Left lung (tissue), 10 donors: ENCODE data around the gene FAM120A. TPM values are rescaled to one million over a fixed set of nuclear protein-coding genes. Genes with fewer than 3 reads are reported as not detected.

Experiments
- ATAC-seq: fragments of 200-7000 bp; cut with Tn5 transposase; one replicate; pipeline ENCODE4 v1.9.1; 2020; ENCODE audit warnings: moderate library complexity
- DNase-seq, 4 donors: peaks; one replicate each; pipeline ENCODE4 v3.0.0-alpha.2; 2013 to 2020
- H3K27ac ChIP-seq, 2 donors: fragments of 200-600 bp; sonication (generic) in 1 of 2; one replicate each; pipeline versions ENCODE4 v1.5.0 to v1.8.0; 2020 to 2021
- H3K27me3 ChIP-seq, 2 donors: fragments of 200-600 bp; sonication (generic) in 1 of 2; one replicate each; pipeline versions ENCODE4 v1.5.0 to v1.8.0; 2020 to 2021
- H3K36me3 ChIP-seq, 2 donors: fragments of 200-600 bp; sonication (generic) in 1 of 2; one replicate each; pipeline versions ENCODE4 v1.5.0 to v1.8.0; 2020 to 2021
- H3K4me1 ChIP-seq, 2 donors: fragments of 200-600 bp; one replicate each; pipeline ENCODE4 v1.8.0; 2021
- H3K4me3 ChIP-seq, 2 donors: fragments of 200-600 bp; sonication (generic) in 1 of 2; one replicate each; pipeline versions ENCODE4 v1.5.0 to v1.8.0; 2020 to 2021; ENCODE audit warnings: mild to moderate bottlenecking in 1 of 2
- H3K9me3 ChIP-seq, 2 donors: fragments of 200-600 bp; sonication (generic) in 1 of 2; one replicate each; pipeline versions ENCODE4 v1.5.0 to v1.8.0; 2020 to 2021
- intact Hi-C, 2 donors: fragments of 100-400 bp; cut with DNase I; formaldehyde crosslinking; loops; one replicate each; pipeline versions ENCODE4 v1.11.2 to v1.14.2; 2022
- polyA plus RNA-seq, 6 donors: library from polyadenylated mRNA; unstranded; fragments of 120-200 nt; gene quantifications; one replicate each; pipeline ENCODE4 v1.2.1, GENCODE V29; 2013; ENCODE audit not compliant: insufficient read length in 6 of 6
- total RNA-seq, 2 donors: library from RNA; stranded (reverse); fragmentation: NEBNext Ultra II Directional; extraction: Animal tissue kit (Norgen Biotek cat#: 25700); gene quantifications; one replicate each; pipeline ENCODE4 v1.2.1, GENCODE V29; 2021
- TF ChIP-seq, protein P1 (sequence below), 2 donors: fragments of 200-600 bp; sonication (generic) in 1 of 2; IDR thresholded peaks; one replicate each; pipeline versions ENCODE4 v1.5.0 to v1.8.0; 2021; ENCODE audit warnings: antibody characterized with exemption in 2 of 2
- donor health status: DM: no; HTN: yes; CAD: no.
- donor health status: DM: no; HTN: no; CAD: no.

The FAM120A gene
- total and polyA plus RNA-seq, 8 donors: 61.0 to 160 (median 74.0) TPM

DNA sequence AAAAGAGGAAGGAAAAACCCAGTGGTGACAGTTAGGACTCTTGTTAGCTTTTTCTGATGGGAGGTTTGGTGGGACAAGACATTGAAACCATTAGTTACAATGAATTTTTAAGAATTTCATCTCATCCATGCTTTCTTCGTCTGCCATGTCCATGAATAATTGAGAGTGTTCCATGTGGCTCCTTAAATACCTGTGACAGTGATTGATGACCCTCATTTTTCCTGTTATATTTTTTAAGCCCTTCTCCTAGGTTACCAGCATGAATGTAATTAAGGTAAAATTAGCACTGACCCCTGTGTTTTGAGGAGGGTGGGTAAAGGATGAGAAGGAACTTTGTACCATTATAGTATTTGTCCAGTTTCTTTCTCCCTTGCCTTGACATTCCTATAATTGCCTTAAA is 101.4 kb downstream of the FAM120A start:
- intact Hi-C loops: no loop called here
- DNase-seq (no peak), ATAC-seq (no peak)
- Histone ChIP-seq H3K36me3 (peaks cover 0 to 84% of the 10 kb centered on the region in 2 donors), H3K27ac (no peak overlapping the region), H3K4me3 (no peak overlapping the region), H3K9me3 (no peaks in the 10 kb centered on the region), H3K27me3 (no peaks in the 10 kb centered on the region), H3K4me1 (no peaks in the 10 kb centered on the region)
- TF ChIP-seq, protein P1, sequence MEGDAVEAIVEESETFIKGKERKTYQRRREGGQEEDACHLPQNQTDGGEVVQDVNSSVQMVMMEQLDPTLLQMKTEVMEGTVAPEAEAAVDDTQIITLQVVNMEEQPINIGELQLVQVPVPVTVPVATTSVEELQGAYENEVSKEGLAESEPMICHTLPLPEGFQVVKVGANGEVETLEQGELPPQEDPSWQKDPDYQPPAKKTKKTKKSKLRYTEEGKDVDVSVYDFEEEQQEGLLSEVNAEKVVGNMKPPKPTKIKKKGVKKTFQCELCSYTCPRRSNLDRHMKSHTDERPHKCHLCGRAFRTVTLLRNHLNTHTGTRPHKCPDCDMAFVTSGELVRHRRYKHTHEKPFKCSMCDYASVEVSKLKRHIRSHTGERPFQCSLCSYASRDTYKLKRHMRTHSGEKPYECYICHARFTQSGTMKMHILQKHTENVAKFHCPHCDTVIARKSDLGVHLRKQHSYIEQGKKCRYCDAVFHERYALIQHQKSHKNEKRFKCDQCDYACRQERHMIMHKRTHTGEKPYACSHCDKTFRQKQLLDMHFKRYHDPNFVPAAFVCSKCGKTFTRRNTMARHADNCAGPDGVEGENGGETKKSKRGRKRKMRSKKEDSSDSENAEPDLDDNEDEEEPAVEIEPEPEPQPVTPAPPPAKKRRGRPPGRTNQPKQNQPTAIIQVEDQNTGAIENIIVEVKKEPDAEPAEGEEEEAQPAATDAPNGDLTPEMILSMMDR (IDR thresholded peaks at IDR 0.05): no peak

DNA sequence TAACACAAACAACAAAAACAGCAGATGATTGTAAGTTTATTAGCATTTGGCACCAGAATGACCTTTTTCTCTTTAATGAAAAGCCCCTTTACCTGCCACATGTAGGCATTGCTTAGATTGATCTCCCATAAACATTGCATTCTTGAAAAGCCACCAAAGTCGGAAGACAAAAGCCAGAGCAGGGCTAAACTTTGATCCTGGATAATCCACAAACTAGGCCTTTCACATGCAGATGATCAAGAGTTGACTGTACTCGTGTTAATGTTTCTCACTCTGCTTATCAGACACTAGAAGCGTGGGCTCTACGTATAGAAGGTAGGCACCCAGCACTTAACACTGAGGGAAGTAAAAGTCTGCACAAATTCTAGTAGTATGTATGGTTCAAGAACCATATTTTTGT is 103.9 kb downstream of the FAM120A start:
- intact Hi-C loops: no loop called here
- H3K36me3 ChIP-seq: peaks cover 3 to 89% of the 10 kb centered on the region in 2 donors

DNA sequence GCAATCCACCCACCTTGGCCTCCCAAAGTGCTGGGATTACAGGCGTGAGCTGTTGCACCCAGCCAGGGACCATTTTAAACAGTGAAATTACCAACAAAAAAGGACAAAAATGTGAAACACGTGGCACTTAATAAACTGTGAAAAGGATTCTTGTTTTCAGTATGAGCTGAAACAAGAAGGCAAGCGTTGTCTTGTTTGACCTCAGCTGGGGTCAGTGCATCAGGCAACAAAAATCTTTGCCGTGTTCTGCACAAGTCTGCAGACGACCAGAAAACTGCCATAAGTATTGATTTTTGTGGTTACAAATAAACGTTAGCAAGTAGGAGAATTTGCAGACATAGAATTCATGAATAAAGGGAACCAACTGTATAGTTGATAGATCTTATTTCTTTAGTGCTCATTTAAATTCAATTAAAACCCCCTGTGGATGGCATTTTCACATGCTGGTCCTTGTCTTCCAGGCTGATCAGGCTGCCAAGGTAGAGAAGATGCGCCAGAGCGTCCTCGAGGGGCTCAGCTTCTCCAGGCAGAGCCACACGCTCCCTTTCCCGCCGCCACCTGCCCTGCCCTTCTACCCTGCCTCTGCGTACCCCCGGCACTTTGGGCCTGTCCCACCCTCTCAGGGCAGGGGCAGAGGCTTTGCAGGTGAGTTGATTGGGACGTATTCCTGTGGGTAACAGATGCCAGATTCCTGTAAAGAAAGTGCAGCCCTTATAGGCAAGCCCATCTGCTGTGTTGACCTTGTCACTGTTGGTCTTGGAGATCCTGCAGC is 106.1 kb downstream of the FAM120A start:
- Histone ChIP-seq H3K27me3 (no peaks in the 10 kb centered on the region), H3K9me3 (no peaks in the 10 kb centered on the region), H3K27ac (no peak overlapping the region), H3K4me1 (no peaks in the 10 kb centered on the region), H3K4me3 (no peak overlapping the region), H3K36me3 (peaks cover 3 to 90% of the 10 kb centered on the region in 2 donors)
- TF ChIP-seq, protein P1 (IDR thresholded peaks at IDR 0.05): no peak
- DNase-seq: no peak
- intact Hi-C loops: no loop called here
- no peak for ATAC-seq

More for the DNA sequence above, 103.9 kb downstream of the FAM120A start:
- no peaks in the 10 kb centered on the region for H3K27me3 ChIP-seq
- DNase-seq (no peak), ATAC-seq (no peak)
- H3K4me3 ChIP-seq: no peak overlapping the region
- no peaks in the 10 kb centered on the region for H3K4me1 ChIP-seq
- H3K27ac ChIP-seq: no peak overlapping the region
- H3K9me3 ChIP-seq: no peaks in the 10 kb centered on the region
- TF ChIP-seq, protein P1 (IDR thresholded peaks at IDR 0.05): no peak

DNA sequence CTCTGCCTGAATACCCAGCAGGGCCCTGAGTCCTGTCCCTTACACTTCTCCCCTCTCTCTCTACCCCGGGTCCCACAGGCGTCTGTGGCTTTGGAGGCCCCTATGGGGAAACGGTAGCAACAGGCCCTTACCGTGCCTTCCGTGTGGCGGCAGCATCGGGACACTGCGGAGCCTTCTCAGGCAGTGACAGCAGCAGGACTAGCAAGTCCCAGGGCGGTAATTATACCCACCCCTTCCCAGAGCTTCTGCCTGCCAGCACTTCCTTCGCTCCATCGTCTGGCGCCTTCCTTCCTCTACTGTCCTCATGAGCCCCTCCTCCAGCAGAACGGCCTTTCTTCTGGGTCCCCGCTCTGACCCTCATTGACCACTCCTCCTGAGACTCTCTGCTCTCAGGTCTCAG is 107.0 kb downstream of the FAM120A start:
- intact Hi-C loops: no loop called here
- no peaks in the 10 kb centered on the region for H3K4me1 ChIP-seq
- H3K9me3 ChIP-seq: no peaks in the 10 kb centered on the region
- TF ChIP-seq, protein P1 (IDR thresholded peaks at IDR 0.05): no peak
- H3K36me3 ChIP-seq: peaks cover 3 to 93% of the 10 kb centered on the region in 2 donors
- no peak overlapping the region for H3K27ac ChIP-seq
- DNase-seq (no peak), ATAC-seq (no peak)
- no peaks in the 10 kb centered on the region for H3K27me3 ChIP-seq
- no peak overlapping the region for H3K4me3 ChIP-seq

DNA sequence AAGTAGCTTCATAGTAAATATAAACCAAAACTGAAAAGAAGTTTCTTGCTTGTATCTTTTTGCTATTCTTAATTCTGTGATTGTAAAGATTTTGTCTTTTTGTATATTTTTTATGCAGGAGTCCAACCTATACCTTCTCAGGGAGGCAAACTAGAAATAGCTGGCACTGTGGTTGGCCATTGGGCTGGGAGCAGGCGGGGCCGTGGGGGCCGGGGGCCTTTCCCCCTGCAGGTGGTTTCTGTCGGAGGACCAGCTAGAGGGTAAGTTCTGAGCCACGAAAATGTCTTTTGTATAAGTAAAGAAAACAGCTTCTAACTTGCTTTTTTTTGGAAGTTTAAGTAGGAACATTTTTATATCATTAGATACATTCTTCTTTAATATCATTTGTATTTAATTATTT is 109.5 kb downstream of the FAM120A start:
- H3K36me3 ChIP-seq: peaks cover 3 to 92% of the 10 kb centered on the region in 2 donors
- no peak overlapping the region for H3K4me3 ChIP-seq
- TF ChIP-seq, protein P1 (IDR thresholded peaks at IDR 0.05): no peak
- peaks cover under 1 to 4% of the 10 kb centered on the region in 2 donors for H3K4me1 ChIP-seq
- no peak overlapping the region for H3K27ac ChIP-seq
- DNase-seq (no peak), ATAC-seq (no peak)
- intact Hi-C loops: no loop called here
- H3K9me3 ChIP-seq: no peaks in the 10 kb centered on the region
- H3K27me3 ChIP-seq: no peaks in the 10 kb centered on the region
